HCT116 (cell line): Measurements from ENCODE around the gene CTAGE1. TPM values are rescaled to one million over a fixed set of nuclear protein-coding genes. Genes with fewer than 3 reads are reported as not detected.

Experiments used
- ATAC-seq: fragments of 200-7000 bp; cut with Tn5 transposase; 2 replicates; pipeline ENCODE4 v1.9.1; 2020; ENCODE audit warnings: mild to moderate bottlenecking, moderate library complexity
- BruUV-seq: library from RNA; stranded (reverse); fragments of 400-500 nt; replicated peaks from 2 replicates; lab custom pipeline; 2021; lab: Mats Ljungman, UMichigan
- CTCF ChIA-PET: fragments of 300-600 bp; sonication (Branson Sonifier 250); formaldehyde crosslinking; loops from one replicate; lab custom pipeline; 2021; ENCODE audit warnings: antibody characterized with exemption; lab: Charles Lee
- POLR2A ChIA-PET: fragments of 300-600, 350-600 bp; sonication (Branson Sonifier 250); formaldehyde crosslinking; loops from one replicate; lab custom pipeline; 2021; ENCODE audit warnings: antibody characterized with exemption; lab: Charles Lee
- RAD21 ChIA-PET, 2 experiments: fragments of 300-600 bp; sonication (Branson Sonifier 250); formaldehyde crosslinking; loops; one replicate each; lab custom pipeline; 2023; ENCODE audit warnings: low total read pairs in 2 of 2; ENCODE audit not compliant: uncharacterized antibody in 2 of 2, unreplicated experiment in 2 of 2, low non-redundant PET in 1 of 2; lab: Charles Lee
- DNase-seq: peaks from one replicate; pipeline ENCODE4 v3.0.0-alpha.2; 2010; ENCODE audit warnings: low read depth, low spot score
- H2AFZ ChIP-seq: fragments of 200-600 bp; shearing (Covaris generic), sonication (generic); 2 replicates; pipeline ENCODE4 v1.6.1; 2017; ENCODE audit warnings: low read depth, mixed run types, mixed read lengths, antibody characterized with exemption, low read length; ENCODE audit not compliant: poor library complexity, severe bottlenecking
- H3K27ac ChIP-seq: 2 replicates; pipeline ENCODE4 v1.5.1; 2012; ENCODE audit warnings: low read depth, low read length
- H3K27me3 ChIP-seq: fragments of 200-600 bp; sonication (generic); 2 replicates; pipeline ENCODE4 v1.6.1; 2016; ENCODE audit warnings: mixed run types, low read length, mixed read lengths; ENCODE audit not compliant: insufficient read depth
- H3K36me3 ChIP-seq, 2 experiments: fragments of 200-500 bp in 1 of 2; fragments of 200-600 bp in 1 of 2; sonication (Bioruptor generic) in 1 of 2; sonication (generic) in 1 of 2; 2 replicates each; pipeline versions ENCODE4 v1.5.1 to v1.6.1; 2014 to 2016; ENCODE audit warnings: low read length in 2 of 2, inconsistent platforms in 1 of 2, mixed read lengths in 1 of 2, mixed run types in 1 of 2; ENCODE audit not compliant: insufficient read depth in 2 of 2, control insufficient read depth in 1 of 2
- H3K4me1 ChIP-seq, 2 experiments: fragments of 200-600 bp in 1 of 2; sonication (generic) in 1 of 2; 2 replicates each; pipeline versions ENCODE4 v1.5.1 to v1.6.1; 2012 to 2017; ENCODE audit warnings: low read length in 2 of 2, inconsistent platforms in 1 of 2, mild to moderate bottlenecking in 1 of 2, mixed read lengths in 1 of 2, mixed run types in 1 of 2, moderate library complexity in 1 of 2; ENCODE audit not compliant: insufficient read depth in 2 of 2, control insufficient read depth in 1 of 2
- H3K4me2 ChIP-seq: fragments of 200-600 bp; sonication (generic); 2 replicates; pipeline ENCODE4 v1.6.1; 2017; ENCODE audit warnings: mixed run types, low read length, mixed read lengths
- H3K4me3 ChIP-seq, 2 experiments: fragments of 200-600 bp in 1 of 2; sonication (generic) in 1 of 2; replicated peaks in 1 of 2; 2 replicates each; pipeline ENCODE4 v1.5.1; 2011 to 2016; ENCODE audit warnings: low read length in 2 of 2, control low read depth in 1 of 2, low read depth in 1 of 2, mild to moderate bottlenecking in 1 of 2, mixed read lengths in 1 of 2, mixed run types in 1 of 2
- H3K79me2 ChIP-seq: fragments of 200-600 bp; sonication (generic); 2 replicates; pipeline ENCODE4 v1.6.1; 2017; ENCODE audit warnings: mild to moderate bottlenecking, mixed run types, low read length, moderate library complexity, mixed read lengths; ENCODE audit not compliant: insufficient read depth
- H3K9ac ChIP-seq: fragments of 200-600 bp; sonication (generic); 2 replicates; pipeline ENCODE4 v1.6.1; 2016; ENCODE audit warnings: low read length, mixed read lengths
- H3K9me2 ChIP-seq: fragments of 200-600 bp; sonication (generic), shearing (Covaris generic); 2 replicates; pipeline ENCODE4 v1.6.1; 2017; ENCODE audit warnings: mixed run types, mild to moderate bottlenecking, moderate library complexity; ENCODE audit not compliant: insufficient read depth
- H3K9me3 ChIP-seq, 2 experiments: fragments of 200-500 bp in 1 of 2; fragments of 200-600 bp in 1 of 2; sonication (Bioruptor generic) in 1 of 2; sonication (generic) in 1 of 2; 2 replicates each; pipeline ENCODE4 v1.6.1; 2014 to 2017; ENCODE audit warnings: low read length in 2 of 2, mixed read lengths in 2 of 2, inconsistent platforms in 1 of 2, low read depth in 1 of 2, mild to moderate bottlenecking in 1 of 2, mixed run types in 1 of 2, moderate library complexity in 1 of 2; ENCODE audit not compliant: control insufficient read depth in 1 of 2, insufficient read depth in 1 of 2
- H4K20me1 ChIP-seq: fragments of 200-600 bp; sonication (generic), shearing (Covaris generic); 2 replicates; pipeline ENCODE4 v1.6.1; 2017; ENCODE audit warnings: mixed run types, mild to moderate bottlenecking, moderate library complexity; ENCODE audit not compliant: insufficient read depth
- CTCF ChIP-seq, 3 experiments: fragments of 200-600 bp in 1 of 3; sonication (generic) in 1 of 3; IDR thresholded peaks in 2 of 3; conservative IDR thresholded peaks in 1 of 3; 2 replicates each; pipeline ENCODE4 v1.5.1; 2012 to 2017; ENCODE audit warnings: low read depth in 2 of 3, low read length in 2 of 3, antibody characterized with exemption in 1 of 3, borderline replicate concordance in 1 of 3, control low read depth in 1 of 3, mild to moderate bottlenecking in 1 of 3, mixed read lengths in 1 of 3, mixed run types in 1 of 3, moderate library complexity in 1 of 3; ENCODE audit not compliant: insufficient read depth in 1 of 3
- RAD21 ChIP-seq: IDR thresholded peaks from 2 replicates; pipeline ENCODE4 v1.6.1; 2012; ENCODE audit warnings: low read depth, mild to moderate bottlenecking
- SRF ChIP-seq: IDR thresholded peaks from 2 replicates; pipeline ENCODE4 v1.6.1; 2012; ENCODE audit warnings: low read depth
- intact Hi-C: fragments of 100-400 bp; cut with micrococcal nuclease; formaldehyde crosslinking; loops from 2 replicates; pipeline ENCODE4 v1.10.0; 2022
- total RNA-seq: library from RNA; stranded (reverse); gene quantifications from one replicate; pipeline ENCODE4 v1.2.1, GENCODE V29; 2021; ENCODE audit not compliant: unreplicated experiment

CTAGE1 gene
- total RNA-seq, 1 experiment from 2014 or later, result not detected

GRCh38 chr18:22363867-22364463 lies 53.8 kb downstream of the CTAGE1 start:
- H4K20me1 ChIP-seq, result no peaks in the 10 kb centered on the region
- intact Hi-C loops, result loop anchor here (10.0 kb wide), 1 partner anchor 139 kb away; no protein-coding TSS in a partner anchor
- no peaks in the 10 kb centered on the region for H3K4me1 ChIP-seq
- TF ChIP-seq SRF (no peak), RAD21 (peak; percentile 44), CTCF (IDR thresholded peaks at IDR 0.05 in 2 of 3, conservative IDR thresholded peaks at IDR 0.05 in 1 of 3; ENCODE audit: borderline replicate concordance in 1 of 3, insufficient read depth in 1 of 3, low read depth in 2 of 3, low read length in 2 of 3) (0 out of 6 replicates have a peak, but pooled peaks of 2 of the 3 experiments have one; percentile 18 to 19)
- H3K9me3 ChIP-seq, result no peaks in the 10 kb centered on the region
- ChIA-PET CTCF (interaction anchor here (1.9 kb wide), 1 partner anchor 15 kb away, joined by 8 read pairs; no protein-coding TSS in a partner anchor), RAD21 (no interaction called here), POLR2A (no interaction called here)
- no peak overlapping the region for H3K4me2 ChIP-seq
- no TSS peak for BruUV-seq
- no peak overlapping the region for H3K4me3 ChIP-seq
- H3K27ac ChIP-seq, result no peak overlapping the region
- ATAC-seq (0 out of 2 replicates have a peak, but pooled peaks have one; percentile 40), DNase-seq (no peak)
- no peak overlapping the region for H2AFZ ChIP-seq
- no peaks in the 10 kb centered on the region for H3K79me2 ChIP-seq
- H3K36me3 ChIP-seq, result no peaks in the 10 kb centered on the region
- H3K9ac ChIP-seq, result no peak overlapping the region
- H3K9me2 ChIP-seq, result no peaks in the 10 kb centered on the region
- H3K27me3 ChIP-seq, result peaks cover 7% of the 10 kb centered on the region; the same call in 1 of the 2 replicates

Other genes with a start within 250 kb of the CTAGE1 start
- 3.3 TPM for gene GATA6, start 248.3 kb downstream of the CTAGE1 start, total RNA-seq